GM21360 (cell line): ENCODE results near the gene CXCR2.
A peak's percentile ranks its signal among the peaks of the same experiment; 100 is the strongest.
"Not testable (repeated sequence)": the region's sequence is repeated elsewhere in the genome, so short reads cannot be mapped to it uniquely, and the experiment has no call there.

Experiments
- ATAC-seq: cut with Tn5 transposase; IDR thresholded peaks from one replicate; pipeline ENCODE4 v1.9.1; 2021; ENCODE audit warnings: mild to moderate bottlenecking, moderate library complexity; ENCODE audit not compliant: unreplicated experiment

CXCR2 gene

DNA sequence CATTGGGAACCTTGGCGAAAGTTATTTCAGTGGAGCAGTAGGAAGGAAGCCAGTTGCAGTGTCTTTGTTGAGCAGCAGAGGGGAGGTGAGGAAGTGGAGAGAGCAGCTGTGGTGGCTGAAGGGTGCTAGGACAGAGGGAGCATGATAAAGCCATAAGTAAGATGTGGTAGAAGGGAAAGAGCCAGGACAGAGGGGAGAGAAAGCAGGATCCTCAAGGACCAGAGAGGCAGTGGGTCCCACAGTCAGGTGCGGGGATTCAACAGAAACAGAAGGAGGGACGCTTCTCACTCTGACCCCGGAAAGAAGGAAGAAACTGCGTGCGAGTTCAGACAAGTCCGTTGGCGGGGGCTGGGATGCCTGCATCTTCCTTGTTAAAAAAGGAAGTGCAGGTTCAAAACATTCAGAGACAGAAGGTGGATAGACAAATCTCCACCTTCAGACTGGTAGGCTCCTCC lies at the start of gene CXCR2:
Gene CXCR2, plus strand, starts transcription at position 403 of the 455 bp plus-strand sequence. CDS start 8,774 bp downstream, outside the sequence.
- ATAC-seq: no peak

DNA sequence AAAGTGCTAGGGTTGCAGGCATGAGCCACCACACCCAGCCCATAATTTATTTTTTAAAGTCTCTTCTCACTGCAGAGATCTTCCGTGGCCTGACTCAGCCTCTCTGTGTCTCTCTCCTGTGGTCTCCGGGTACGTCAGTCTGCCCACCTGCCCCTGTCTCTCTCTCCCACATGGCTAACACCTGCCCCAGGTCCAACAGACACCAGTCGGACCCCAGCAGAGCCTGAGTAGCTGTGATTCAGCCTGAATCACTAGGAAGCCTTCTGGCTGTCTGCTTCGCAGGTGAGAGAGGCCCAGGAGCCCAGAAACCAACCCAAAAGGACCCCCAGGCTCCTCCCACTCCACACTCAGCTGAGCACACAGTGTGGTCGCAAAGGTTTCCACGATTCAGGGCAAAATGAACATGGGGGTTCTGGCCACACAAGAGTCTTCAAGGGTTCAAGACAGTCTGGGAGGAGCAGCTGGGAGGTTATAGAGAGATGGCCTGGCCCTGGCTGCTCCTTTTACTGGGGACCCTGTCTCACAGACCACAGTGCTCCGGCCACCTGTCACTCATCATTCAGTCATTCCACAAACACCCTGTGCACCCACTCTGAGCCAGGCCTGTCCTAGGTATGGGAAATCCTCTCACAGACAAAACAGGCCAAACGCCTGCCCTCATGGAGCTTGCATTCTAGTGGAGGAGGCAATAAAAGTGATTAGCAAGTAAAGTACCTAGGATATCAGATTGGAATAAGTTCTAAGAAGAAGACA lies 48.2 kb upstream of the CXCR2 start:
- ATAC-seq: no peak

DNA sequence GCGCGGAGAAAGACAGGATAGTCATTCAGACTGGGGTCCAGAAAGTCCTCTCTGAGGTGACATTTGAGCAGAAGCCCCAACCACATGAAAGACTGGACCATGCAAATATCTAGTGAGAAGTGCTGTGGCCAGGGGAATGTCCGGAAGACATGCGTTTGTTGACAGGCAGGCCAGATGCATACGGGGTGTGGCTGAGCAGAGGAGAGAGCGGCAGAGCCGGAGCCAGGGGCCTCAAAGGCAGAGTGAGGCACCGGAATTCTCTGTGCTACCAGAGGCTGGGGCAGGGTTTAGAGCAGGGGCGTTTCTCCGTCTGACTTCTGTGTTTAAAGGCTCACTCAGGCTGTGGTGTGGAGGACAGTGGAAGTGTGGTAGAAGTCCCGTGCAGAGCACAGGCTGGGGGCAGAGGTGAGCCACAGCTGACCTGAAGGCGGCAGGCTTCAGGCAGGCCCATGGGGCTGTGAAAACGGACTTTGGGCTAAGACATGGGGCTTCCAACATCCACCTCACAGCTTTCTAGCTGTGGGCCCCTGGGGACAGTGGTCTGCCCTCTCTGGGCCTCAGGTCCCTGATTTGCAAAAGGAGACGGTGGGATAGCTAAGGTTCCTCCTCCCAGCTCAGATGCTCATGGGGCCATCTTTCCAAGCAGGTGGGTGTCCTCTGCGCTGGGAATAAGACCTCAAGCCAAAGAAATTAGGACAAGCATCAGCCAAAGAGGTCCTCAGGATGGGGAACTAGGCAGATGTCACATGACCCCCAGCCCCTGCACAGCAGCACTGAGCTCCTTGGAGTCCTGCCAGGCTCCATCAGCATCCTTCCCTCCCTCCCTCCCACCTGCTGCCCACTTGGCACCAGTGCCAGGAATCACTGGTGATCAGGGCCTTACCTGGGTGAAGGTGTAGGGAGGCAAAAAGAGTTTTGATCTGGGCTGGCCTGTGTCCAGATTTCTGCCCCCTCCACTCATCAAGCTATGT lies 45.6 kb upstream of the CXCR2 start:
- ATAC-seq: no peak

DNA sequence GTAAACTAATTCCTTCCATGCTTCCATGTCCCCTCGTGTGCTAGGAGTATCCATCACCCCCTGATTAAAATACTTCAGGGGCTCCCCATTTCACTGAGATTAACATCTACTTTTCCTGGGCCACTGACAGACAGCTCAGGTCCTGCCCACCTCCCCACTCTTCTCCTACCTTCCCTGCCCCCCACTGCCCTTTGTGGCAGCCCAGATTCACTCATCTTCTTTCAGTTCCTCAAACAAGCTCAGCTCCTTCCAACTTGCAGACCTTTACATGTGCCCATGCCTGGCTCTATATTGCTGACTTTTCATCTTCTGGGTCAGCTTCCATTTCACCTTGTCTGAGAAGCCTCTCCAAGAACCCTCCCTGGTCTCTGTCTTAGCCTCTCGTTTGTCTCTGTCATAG lies 44.8 kb upstream of the CXCR2 start:
- peak; percentile 93 for ATAC-seq

DNA sequence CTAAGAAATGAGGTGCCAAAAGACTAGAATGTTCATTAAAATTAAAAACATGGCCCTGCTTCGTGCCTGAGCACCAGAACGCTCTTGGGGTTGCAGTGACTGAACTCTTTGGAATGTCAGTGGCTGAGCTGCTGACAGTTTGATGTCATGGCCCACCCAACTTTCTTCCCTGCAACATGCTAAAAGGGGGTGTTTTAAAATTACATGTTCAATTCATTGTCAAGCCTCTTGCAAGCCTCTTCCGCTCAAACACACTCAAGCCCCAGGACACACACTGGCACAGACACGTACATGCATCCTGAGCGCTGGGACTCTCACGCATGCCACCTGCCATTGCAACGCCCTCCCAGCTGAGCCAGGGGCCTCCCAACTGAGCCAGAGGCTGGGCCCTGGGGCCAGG lies 44.1 kb upstream of the CXCR2 start:
- ATAC-seq: no peak

DNA sequence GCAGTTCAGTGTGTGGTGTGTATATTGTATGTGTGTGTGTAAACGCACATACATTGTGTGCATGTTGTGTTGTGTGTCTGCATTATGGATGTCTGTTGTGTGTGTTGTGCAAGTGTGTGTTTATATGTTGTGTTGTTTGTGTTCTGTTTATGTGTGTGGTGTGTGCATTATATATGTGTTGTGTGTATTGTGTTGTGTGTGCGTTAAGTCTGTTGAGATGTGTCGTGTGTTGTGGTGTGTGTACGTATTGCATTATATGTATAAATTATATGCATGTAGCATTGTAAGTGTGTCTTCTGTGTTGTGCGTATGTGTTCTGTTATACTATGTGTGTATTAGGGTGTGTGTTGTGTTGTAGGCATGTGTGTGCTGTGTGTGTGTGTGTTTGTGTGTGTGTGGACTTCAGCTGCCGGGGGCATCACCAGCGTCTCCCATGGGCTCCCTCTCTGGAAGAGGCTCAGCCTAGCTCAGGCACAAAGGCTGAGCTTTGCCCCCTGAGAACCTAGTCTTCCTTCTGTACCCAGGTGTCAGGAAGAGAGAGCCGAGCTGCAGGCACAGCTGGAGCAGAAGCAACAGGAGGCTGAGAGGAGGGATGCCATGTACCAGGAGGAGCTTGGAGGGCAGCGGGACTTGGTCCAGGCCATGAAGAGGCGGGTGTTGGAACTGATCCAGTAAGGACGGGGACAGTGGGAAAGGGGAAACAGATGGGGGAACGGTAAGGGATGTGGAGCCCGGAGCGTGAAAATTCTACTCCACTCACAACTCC lies 43.1 kb upstream of the CXCR2 start:
- no peak for ATAC-seq

DNA sequence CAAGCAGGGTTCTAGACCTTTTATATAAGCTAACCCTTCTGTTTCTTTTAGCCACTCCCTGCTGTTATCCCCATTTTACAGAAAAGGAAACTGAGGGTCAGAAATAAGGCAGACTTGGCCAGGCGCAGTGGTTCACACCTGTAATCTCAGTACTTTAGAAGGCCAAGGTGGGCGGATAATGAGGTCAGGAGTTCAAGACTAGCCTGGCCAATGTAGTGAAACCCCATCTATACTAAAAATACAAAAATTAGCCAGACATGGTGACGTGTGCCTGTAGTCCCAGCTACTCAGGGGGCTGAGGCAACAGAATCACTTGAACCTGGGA lies 42.5 kb upstream of the CXCR2 start:
- ATAC-seq: no peak

DNA sequence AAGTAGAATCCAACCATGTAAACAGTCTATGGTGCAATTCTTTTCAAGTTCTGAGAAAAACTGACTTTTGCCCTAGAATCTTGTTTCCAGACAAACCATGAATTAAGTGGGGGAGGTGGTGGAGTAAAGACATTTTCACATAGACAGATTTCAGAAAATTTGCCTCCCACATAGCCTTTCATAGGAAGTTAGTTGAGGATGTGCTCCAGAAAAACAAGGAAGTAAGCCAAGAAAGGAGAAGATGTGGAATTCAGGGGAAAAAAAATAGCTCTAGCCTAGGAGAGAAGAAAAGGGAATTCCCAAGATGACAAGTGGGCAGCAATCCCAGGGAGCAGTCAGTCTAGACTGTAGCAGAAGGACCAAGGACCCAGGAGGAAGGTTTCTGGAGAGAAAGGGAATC lies 39.4 kb upstream of the CXCR2 start:
- ATAC-seq: no peak

DNA sequence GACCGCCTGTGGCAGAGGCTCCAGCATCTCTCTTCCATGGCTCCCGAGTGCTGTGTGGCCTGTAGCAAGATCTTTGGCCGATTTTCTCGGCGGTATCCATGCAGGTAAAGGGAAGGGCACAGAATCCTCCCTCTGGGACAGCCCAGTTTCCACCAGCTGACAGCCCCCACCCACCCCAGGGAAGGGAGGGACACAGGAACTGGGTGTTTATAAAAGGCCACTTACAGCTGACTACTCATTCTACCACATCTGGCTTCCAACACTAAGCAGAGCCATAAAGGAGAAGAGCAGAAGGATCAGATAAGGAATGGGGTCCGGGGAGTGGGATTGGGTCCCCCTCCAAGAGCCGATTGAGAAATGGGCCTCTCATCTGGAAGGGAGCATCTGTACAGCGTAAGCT lies 36.6 kb upstream of the CXCR2 start:
- ATAC-seq: no peak

DNA sequence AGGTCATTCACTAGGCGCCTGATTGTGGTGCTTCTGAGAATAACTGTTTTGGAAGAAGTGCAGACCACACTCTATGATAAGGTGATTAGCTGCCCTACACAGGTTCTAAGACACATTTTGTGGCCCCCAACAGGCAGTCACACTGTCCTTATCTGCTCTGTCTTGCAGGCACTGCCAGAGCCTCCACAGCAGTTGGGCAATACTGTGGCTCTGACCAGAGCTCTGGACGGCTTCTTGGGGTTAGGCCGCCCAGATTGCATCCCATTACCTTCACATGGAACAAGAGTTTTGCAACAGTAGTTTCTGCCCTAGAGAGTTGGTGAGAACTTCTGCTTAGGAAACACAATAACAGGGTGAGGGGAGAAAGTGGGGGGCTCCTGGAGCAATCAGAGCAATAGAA lies 34.1 kb upstream of the CXCR2 start:
- no peak for ATAC-seq

DNA sequence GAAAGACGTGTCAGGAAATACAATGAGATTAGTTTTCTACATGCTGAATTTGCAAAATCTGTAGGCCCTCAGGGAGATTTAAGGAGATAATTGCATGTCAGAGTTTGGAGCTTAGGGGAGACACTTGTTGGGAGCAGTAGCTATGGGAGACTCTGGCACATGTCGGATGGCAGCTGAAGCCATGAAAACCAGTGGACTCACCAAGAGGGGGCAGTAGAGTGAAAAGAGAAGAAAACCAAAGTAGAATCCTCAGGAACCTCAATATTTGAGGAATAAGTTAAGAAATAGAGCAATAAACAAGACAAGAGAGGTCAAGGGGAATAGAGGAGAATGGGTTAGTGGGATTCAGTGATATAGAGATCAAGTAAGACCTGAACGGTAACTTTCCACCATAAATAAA lies 31.9 kb upstream of the CXCR2 start:
- ATAC-seq: no peak

DNA sequence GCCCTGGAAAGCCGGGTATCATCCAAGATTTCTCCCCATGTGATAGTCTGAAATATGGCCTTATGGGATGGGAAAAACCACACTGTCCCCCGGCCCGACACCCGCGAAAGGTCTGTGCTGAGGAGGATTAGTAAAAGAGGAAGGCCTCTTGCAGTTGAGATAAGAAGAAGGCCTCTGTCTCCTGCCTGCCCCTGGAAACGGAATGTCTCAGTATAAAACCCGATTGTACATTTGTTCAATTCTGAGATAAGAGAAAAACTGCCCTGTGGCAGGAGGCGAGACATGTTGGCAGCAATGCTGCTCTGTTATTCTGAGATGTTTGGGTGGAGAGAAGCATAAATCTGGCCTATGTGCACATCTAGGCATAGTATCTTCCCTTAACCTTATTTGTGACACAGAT lies 30.0 kb upstream of the CXCR2 start:
- no peak for ATAC-seq

DNA sequence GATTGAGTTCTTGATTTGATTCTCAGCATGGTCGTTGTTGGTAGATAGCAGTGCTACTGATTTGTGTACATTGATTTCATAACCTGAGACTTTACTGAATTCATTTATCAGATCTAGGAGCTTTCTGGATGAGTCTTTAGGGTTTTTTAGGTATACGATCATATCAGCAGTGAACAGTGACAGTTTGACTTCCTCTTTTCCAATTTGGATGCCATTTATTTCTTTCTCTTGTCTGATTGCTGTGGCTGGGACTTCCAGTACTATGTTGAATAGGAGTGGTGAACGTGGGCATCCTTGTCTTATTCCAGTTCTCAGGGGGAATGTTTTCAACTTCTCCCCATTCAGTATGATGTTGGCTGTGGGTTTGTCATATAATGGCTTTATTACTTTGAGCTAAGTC lies 27.9 kb upstream of the CXCR2 start:
- ATAC-seq: no peak

DNA sequence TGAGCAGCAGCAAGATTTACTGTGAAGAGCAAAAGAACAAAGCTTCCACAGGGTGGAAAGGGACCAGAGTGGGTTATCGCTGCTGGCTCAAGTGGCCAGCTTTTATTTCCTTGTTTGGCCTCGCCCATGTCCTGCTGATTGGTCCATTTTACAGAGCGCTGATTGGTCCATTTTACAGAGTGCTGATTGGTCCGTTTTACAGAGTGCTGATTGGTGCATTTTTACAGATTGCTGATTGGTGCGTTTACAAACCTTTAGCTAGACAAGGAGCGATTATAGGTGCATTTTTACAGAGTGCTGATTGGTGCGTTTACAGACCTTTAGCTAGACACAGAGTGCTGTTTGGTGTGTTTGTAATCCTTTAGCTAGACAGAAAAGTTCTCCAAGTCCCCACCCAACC lies 17.0 kb upstream of the CXCR2 start:
- ATAC-seq: not testable (repeated sequence)

DNA sequence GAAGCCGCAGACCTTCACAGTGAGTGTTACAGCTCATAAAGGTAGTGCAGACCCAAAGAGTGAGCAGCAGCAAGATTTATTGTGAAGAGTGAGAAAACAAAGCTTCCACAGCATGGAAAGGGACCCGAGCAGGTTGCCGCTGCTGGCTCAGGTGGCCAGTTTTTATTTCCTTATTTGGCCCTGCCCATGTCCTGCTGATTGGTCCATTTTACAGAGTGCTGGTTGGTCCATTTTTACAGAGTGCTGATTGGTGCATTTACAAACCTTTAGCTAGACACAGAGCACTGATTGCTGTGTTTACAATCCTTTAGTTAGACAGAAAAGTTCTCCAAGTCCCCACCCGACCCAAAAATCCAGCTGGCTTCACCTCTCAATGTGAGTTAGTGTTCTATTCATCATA lies 4.0 kb upstream of the CXCR2 start:
- not testable (repeated sequence) for ATAC-seq

DNA sequence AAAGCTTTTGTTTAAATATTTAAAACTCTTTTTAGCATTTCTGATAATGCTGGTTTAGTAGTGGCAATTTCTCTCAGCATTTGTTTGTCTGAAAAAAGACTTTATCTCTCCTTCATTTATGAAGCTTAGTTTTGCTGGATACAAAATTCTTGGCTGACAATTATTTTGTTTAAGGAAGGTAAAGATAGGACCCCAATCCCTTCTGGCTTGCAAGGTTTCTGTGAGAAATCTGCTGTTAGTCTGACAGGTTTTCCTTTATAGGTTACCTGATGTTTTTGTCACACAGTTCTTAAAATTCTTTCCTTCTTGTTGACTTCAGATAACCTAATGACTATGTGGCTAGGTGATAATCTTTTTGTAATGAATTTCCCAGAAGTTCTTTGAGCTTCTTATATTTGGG lies 3.5 kb upstream of the CXCR2 start:
- not testable (repeated sequence) for ATAC-seq

DNA sequence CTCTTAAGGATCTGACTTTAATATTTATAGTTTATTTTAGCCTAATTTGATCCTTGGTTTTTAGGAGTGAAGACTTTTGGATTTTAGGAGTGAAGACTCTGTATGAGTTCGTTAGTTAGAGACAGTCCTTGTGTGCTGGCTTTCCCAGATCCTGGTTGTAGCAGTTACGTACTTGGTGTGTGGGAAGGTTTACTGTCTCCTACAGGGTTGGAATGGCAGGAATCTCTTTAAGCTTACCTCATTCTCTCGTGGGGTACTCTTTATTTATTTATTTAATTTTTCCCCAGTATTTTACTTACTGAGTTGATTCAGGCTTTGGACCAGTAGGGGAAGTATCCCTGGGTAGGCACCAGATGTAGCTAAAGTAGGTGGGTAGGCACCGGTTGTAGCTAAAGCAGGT lies 1.8 kb upstream of the CXCR2 start:
- no peak for ATAC-seq

DNA sequence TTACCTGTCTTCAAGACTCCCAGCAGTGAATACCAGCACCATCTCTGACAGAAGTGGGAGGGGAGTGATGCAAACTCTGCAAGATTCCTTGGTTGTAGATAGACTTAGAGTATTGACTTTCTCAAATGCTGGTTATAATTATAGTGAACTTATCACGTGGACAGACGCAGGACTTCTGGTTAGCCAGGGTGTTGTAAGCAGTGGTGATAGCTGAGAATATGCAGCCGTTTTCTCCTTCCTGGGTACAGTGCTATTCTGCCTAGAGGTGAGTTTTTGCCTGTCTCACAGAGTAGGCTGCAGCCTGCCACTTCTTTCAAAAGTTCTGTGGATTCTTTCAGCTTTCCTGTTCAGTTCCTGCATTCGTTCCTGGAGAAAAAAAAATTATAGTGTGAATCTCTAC lies 733 bp upstream of the CXCR2 start:
- no peak for ATAC-seq

DNA sequence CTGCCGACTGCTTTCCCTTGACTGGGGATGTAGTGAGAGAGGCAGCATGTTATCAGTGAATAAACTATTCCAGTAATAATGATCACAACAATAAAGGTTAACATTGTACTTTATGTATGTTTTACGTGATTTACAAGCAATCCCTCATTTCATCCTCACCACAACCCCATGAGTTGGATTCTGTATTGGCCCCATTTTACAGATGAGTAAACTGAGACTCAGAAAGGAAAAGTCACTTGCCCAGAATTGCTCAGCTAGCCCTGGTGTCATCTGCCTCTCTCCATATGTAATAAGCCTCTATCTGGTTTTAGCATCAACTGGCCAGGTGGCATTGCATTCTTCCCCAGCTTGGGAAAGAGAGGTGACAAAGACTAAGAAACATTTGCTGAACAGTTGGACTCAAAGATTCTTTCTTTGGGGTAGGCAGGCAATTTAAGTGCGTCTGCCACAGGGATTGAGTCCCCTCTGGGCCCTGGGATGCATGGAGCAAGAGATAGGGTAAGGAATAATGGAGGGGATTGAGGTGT lies 2.2 kb downstream of the CXCR2 start:
- ATAC-seq: no peak

DNA sequence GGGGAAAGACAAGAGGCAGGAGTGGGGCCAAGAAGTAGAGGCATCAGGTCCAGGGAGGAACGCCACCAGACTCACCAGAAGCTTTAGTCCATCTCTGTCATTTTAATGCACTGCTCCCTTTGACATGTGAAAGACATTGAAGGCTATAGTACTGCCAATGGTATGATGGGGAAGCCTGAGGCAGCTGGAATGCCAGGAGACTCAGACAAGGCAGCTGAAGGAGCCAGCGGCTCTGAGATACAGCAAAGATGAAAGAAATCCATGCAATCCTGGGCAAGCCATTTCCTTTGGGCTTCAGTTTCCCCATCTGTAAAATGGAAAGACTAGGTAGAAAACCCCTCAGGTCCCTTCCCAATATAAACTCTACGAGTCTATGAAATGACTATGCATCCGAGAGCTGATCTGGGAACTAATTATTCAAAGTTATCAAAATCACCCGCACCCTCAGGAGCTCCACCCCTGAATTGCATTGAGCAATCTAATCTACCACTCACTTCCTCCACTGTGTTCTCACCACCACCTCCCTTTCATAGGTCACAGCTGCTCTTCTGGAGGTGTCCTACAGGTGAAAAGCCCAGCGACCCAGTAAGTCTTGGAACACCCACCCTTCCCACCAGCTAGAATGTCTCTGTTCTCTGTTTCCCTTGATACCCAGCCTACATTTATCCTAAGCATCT lies 3.1 kb downstream of the CXCR2 start:
- no peak for ATAC-seq
